ENCODE data around the gene NFYA. TPM values are rescaled to one million over a fixed set of nuclear protein-coding genes. Genes with fewer than 3 reads are reported as not detected.

The NFYA gene
- total and polyA plus RNA-seq, 7 donors, result 2.7 to 14.2 (median 11.9) TPM

GRCh38 chr6:41132254-41132653 is 59.5 kb downstream of the NFYA start:
- no peak for ATAC-seq
- intact Hi-C loops (cut with DNase I), result no loop called here
- no peaks in the 10 kb centered on the region for H3K27me3 ChIP-seq (ENCODE audit: insufficient read depth in 3 of 3, low read length in 2 of 3)
- WGBS, 3 donors, result 49 to 52% (median 49%) methylated on average over 2 of the region's 2 CpGs
- H3K36me3 ChIP-seq (ENCODE audit: insufficient read depth in 1 of 2, low read depth in 1 of 2), result peaks cover 9 to 38% of the 10 kb centered on the region in 2 donors
- no peaks in the 10 kb centered on the region for H3K9me3 ChIP-seq
- H3K27ac ChIP-seq, result no peak overlapping the region
- no peaks in the 10 kb centered on the region for H3K4me1 ChIP-seq
- no peak for DNase-seq
- TF ChIP-seq CTCF (IDR thresholded peaks at IDR 0.05), result no peak
- no peak overlapping the region for H3K4me3 ChIP-seq

GRCh38 chr6:41135062-41135832 is 62.5 kb downstream of the NFYA start:
- no peak for DNase-seq
- Histone ChIP-seq H3K36me3 (ENCODE audit: insufficient read depth in 1 of 2, low read depth in 1 of 2) (peaks cover 18 to 60% of the 10 kb centered on the region in 2 donors), H3K9me3 (no peaks in the 10 kb centered on the region), H3K4me3 (no peak overlapping the region), H3K4me1 (no peaks in the 10 kb centered on the region), H3K27ac (no peak overlapping the region), H3K27me3 (ENCODE audit: insufficient read depth in 3 of 3, low read length in 2 of 3) (no peaks in the 10 kb centered on the region)
- WGBS, 3 donors, result 91 to 93% (median 91%) methylated on average over 3 of the region's 3 CpGs
- TF ChIP-seq CTCF (IDR thresholded peaks at IDR 0.05), result no peak
- intact Hi-C loops (cut with DNase I), result no loop called here
- no peak for ATAC-seq

- no peak for ATAC-seq
- intact Hi-C loops (cut with DNase I), result no loop called here
- H3K36me3 ChIP-seq (ENCODE audit: insufficient read depth in 1 of 2, low read depth in 1 of 2), result peaks cover 15 to 73% of the 10 kb centered on the region in 2 donors
- no peaks in the 10 kb centered on the region for H3K9me3 ChIP-seq
- no peak for TF ChIP-seq CTCF (IDR thresholded peaks at IDR 0.05)
- H3K27ac ChIP-seq, result no peak overlapping the region
- no peak for DNase-seq
- H3K4me1 ChIP-seq, result no peaks in the 10 kb centered on the region
- H3K4me3 ChIP-seq, result no peak overlapping the region
- H3K27me3 ChIP-seq (ENCODE audit: insufficient read depth in 3 of 3, low read length in 2 of 3), result no peaks in the 10 kb centered on the region
Observed at GRCh38 chr6:41136911-41137310, 64.1 kb downstream of the NFYA start.

- Histone ChIP-seq H3K4me3 (no peak overlapping the region), H3K4me1 (no peaks in the 10 kb centered on the region), H3K27me3 (ENCODE audit: insufficient read depth in 3 of 3, low read length in 2 of 3) (no peaks in the 10 kb centered on the region), H3K36me3 (ENCODE audit: insufficient read depth in 1 of 2, low read depth in 1 of 2) (peaks cover 5 to 31% of the 10 kb centered on the region in 2 donors), H3K27ac (no peak overlapping the region), H3K9me3 (no peaks in the 10 kb centered on the region)
- intact Hi-C loops (cut with DNase I), result no loop called here
- DNase-seq (no peak), ATAC-seq (no peak)
- WGBS, 3 donors, result 95 to 100% (median 97%) methylated on average over 1 of the region's 1 CpG
- TF ChIP-seq CTCF (IDR thresholded peaks at IDR 0.05), result no peak
Observed at GRCh38 chr6:41147917-41148316, 75.1 kb downstream of the NFYA start.

Other genes with a start within 250 kb of the NFYA start
- under 1 TPM; 0.14 to 0.43 (median 0.28) TPM for gene UNC5CL, start 33.8 kb upstream of the NFYA start, total RNA-seq
- under 1 TPM; 0.18 to 0.90 (median 0.33) TPM for gene UNC5CL, start 33.8 kb upstream of the NFYA start, polyA plus RNA-seq
- under 1 TPM in 1 of 4 donors, not detected in 3; 0.27 TPM for gene TSPO2, start 30.5 kb upstream of the NFYA start, total RNA-seq
- not detected for gene TSPO2, start 30.5 kb upstream of the NFYA start, polyA plus RNA-seq
- gene APOBEC2, start 19.8 kb upstream of the NFYA start, total RNA-seq, result 100 to 1,000 TPM; 135 to 511 (median 272) TPM
- 100 to 1,000 TPM in 1 of 3 donors, 10 to 100 TPM in 2; 16.4 to 141 (median 80.7) TPM for gene APOBEC2, start 19.8 kb upstream of the NFYA start, polyA plus RNA-seq
- 10 to 100 TPM; 13.5 to 23.4 (median 16.6) TPM for gene OARD1, start 618 bp upstream of the NFYA start, total RNA-seq
- gene OARD1, start 618 bp upstream of the NFYA start, polyA plus RNA-seq, result 10 to 100 TPM; 24.6 to 74.6 (median 52.3) TPM
- under 1 TPM in 1 of 4 donors, not detected in 3; 0.39 TPM for gene TREML1, start 81.4 kb downstream of the NFYA start, total RNA-seq
- under 1 TPM in 1 of 3 donors, not detected in 2; 0.04 TPM for gene TREML1, start 81.4 kb downstream of the NFYA start, polyA plus RNA-seq
- under 1 TPM in 3 of 4 donors, not detected in 1; 0.42 to 0.73 (median 0.49) TPM for gene TREM2, start 90.1 kb downstream of the NFYA start, total RNA-seq
- under 1 TPM; 0.12 to 0.38 (median 0.17) TPM for gene TREM2, start 90.1 kb downstream of the NFYA start, polyA plus RNA-seq
- under 1 TPM; 0.06 to 0.20 (median 0.10) TPM for gene TREML2, start 128.2 kb downstream of the NFYA start, total RNA-seq
- gene TREML2, start 128.2 kb downstream of the NFYA start, polyA plus RNA-seq, result under 1 TPM in 1 of 3 donors, not detected in 2; 0.01 TPM
- gene TREML4, start 155.4 kb downstream of the NFYA start, total RNA-seq, result not detected
- gene TREML4, start 155.4 kb downstream of the NFYA start, polyA plus RNA-seq, result under 1 TPM in 1 of 3 donors, not detected in 2; 0.01 TPM
- gene TREM1, start 213.7 kb downstream of the NFYA start, total RNA-seq, result 1 to 10 TPM in 1 of 4 donors, under 1 TPM in 3; 0.54 to 3.0 (median 0.65) TPM
- gene TREM1, start 213.7 kb downstream of the NFYA start, polyA plus RNA-seq, result 1 to 10 TPM in 1 of 3 donors, under 1 TPM in 2; 0.21 to 4.0 (median 0.26) TPM